Gastrocnemius medialis (tissue), 4 donors: Measurements from ENCODE around the gene PACS1.

Experiments
- POLR2A ChIP-seq, 2 donors: fragments of 450-650 bp; IDR thresholded peaks; one replicate each; pipeline ENCODE4 v1.6.1; 2017; ENCODE audit warnings: antibody characterized with exemption in 2 of 2, mild to moderate bottlenecking in 2 of 2, moderate library complexity in 2 of 2
- TF ChIP-seq, protein P1 (sequence below), 5 experiments: fragments of 450-650 bp in 3 of 5; fragments of 200-600 bp in 2 of 5; sonication (generic) in 2 of 5; IDR thresholded peaks in 4 of 5; conservative IDR thresholded peaks in 1 of 5; 1 replicate in 4 of 5; 2 replicates in 1 of 5; pipeline ENCODE4 v1.5.1; 2016 to 2019; ENCODE audit warnings: antibody characterized with exemption in 5 of 5, mild to moderate bottlenecking in 3 of 5, moderate library complexity in 3 of 5

DNA sequence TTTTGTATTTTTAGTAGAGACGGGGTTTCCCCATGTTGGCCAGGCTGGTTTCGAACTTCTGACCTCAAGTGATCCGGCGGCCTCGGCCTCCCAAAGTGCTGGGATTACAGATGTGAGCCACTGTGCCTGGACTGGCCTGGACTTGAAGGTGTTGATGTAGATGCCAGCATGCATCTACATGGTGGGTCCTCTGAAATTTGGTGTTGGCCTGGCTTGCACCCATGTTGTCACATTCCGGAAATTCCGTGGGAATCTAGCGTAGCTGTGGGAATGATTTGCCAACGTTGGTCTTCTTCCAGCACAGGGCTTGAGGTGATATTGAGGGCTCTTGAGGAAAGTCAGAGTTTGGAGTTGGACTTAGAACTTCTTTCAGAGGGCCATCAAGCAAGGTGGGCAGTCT lies 6.5 kb downstream of the PACS1 start:
- TF ChIP-seq, protein P1, sequence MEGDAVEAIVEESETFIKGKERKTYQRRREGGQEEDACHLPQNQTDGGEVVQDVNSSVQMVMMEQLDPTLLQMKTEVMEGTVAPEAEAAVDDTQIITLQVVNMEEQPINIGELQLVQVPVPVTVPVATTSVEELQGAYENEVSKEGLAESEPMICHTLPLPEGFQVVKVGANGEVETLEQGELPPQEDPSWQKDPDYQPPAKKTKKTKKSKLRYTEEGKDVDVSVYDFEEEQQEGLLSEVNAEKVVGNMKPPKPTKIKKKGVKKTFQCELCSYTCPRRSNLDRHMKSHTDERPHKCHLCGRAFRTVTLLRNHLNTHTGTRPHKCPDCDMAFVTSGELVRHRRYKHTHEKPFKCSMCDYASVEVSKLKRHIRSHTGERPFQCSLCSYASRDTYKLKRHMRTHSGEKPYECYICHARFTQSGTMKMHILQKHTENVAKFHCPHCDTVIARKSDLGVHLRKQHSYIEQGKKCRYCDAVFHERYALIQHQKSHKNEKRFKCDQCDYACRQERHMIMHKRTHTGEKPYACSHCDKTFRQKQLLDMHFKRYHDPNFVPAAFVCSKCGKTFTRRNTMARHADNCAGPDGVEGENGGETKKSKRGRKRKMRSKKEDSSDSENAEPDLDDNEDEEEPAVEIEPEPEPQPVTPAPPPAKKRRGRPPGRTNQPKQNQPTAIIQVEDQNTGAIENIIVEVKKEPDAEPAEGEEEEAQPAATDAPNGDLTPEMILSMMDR (IDR thresholded peaks at IDR 0.05 in 4 of 5, conservative IDR thresholded peaks at IDR 0.05 in 1 of 5) = no peak
- no peak for TF ChIP-seq POLR2A (IDR thresholded peaks at IDR 0.05)
